G401 (cell line): ENCODE data around the gene TREH. TPM values are rescaled to one million over a fixed set of nuclear protein-coding genes. Genes with fewer than 3 reads are reported as not detected.

Experiments used
- DNase-seq: peaks from one replicate; pipeline ENCODE4 v3.0.0-alpha.2; 2015; ENCODE audit warnings: low spot score
- in situ Hi-C: cut with HindIII; loops from 2 replicates; pipeline ENCODE4 v1.10.0; 2016; ENCODE audit warnings: low sequenced_read_pairs, mixed read lengths
- total RNA-seq: library from RNA; depleted of rRNA; stranded (reverse); fragments of >200 nt; shearing (Covaris generic); gene quantifications from 2 replicates; pipeline ENCODE4 v1.2.3, GENCODE V29; 2014

The TREH gene
- total RNA-seq, 1 experiment from 2014 or later = not detected

GRCh38 chr11:118656563-118657165 is 22.8 kb downstream of the TREH start:
- in situ Hi-C loops = no loop called here
- DNase-seq = no peak

- in situ Hi-C loops = no loop called here
- no peak for DNase-seq
These were observed 23.8 kb downstream of the TREH start for GRCh38 chr11:118655486-118656190.

GRCh38 chr11:118653684-118654390 is 25.6 kb downstream of the TREH start:
- DNase-seq = no peak
- in situ Hi-C loops = no loop called here

- DNase-seq = peak; percentile 97
- in situ Hi-C loops = no loop called here
These were observed 26.7 kb downstream of the TREH start for GRCh38 chr11:118652681-118653181.

- in situ Hi-C loops = no loop called here
- DNase-seq = no peak
These were observed 27.6 kb downstream of the TREH start for GRCh38 chr11:118651820-118652219.

- no peak for DNase-seq
- in situ Hi-C loops = no loop called here
These were observed 29.1 kb downstream of the TREH start for GRCh38 chr11:118650366-118650765.

- in situ Hi-C loops = no loop called here
- no peak for DNase-seq
These were observed 29.5 kb downstream of the TREH start for GRCh38 chr11:118649941-118650340.

- in situ Hi-C loops = no loop called here
- no peak for DNase-seq
These were observed 31.2 kb downstream of the TREH start for GRCh38 chr11:118648291-118648690.

- in situ Hi-C loops = no loop called here
- DNase-seq = peak; percentile 35
These were observed 33.1 kb downstream of the TREH start for GRCh38 chr11:118646393-118646792.

GRCh38 chr11:118645066-118645715 is 34.3 kb downstream of the TREH start:
- in situ Hi-C loops = no loop called here
- DNase-seq = peak; percentile 79

GRCh38 chr11:118644496-118644895 is 35.0 kb downstream of the TREH start:
- no peak for DNase-seq
- in situ Hi-C loops = no loop called here

GRCh38 chr11:118643995-118644345 is 35.5 kb downstream of the TREH start:
- in situ Hi-C loops = no loop called here
- peak; percentile 91 for DNase-seq

- in situ Hi-C loops = no loop called here
These were observed 36.1 kb downstream of the TREH start for GRCh38 chr11:118643142-118643994.

GRCh38 chr11:118641397-118642019 is 37.9 kb downstream of the TREH start:
- in situ Hi-C loops = no loop called here
- DNase-seq = peak; percentile 61

More at GRCh38 chr11:118643142-118643994, 36.1 kb downstream of the TREH start:
- peak; percentile 85 for DNase-seq

- DNase-seq = peak; percentile 33
- in situ Hi-C loops = no loop called here
These were observed 38.9 kb downstream of the TREH start for GRCh38 chr11:118640332-118641154.

GRCh38 chr11:118639899-118640298 is 39.6 kb downstream of the TREH start:
- in situ Hi-C loops = no loop called here
- no peak for DNase-seq

GRCh38 chr11:118638726-118639125 is 40.7 kb downstream of the TREH start:
- no peak for DNase-seq
- in situ Hi-C loops = no loop called here
